ENCODE results near the gene MSANTD1.

The MSANTD1 gene

DNA sequence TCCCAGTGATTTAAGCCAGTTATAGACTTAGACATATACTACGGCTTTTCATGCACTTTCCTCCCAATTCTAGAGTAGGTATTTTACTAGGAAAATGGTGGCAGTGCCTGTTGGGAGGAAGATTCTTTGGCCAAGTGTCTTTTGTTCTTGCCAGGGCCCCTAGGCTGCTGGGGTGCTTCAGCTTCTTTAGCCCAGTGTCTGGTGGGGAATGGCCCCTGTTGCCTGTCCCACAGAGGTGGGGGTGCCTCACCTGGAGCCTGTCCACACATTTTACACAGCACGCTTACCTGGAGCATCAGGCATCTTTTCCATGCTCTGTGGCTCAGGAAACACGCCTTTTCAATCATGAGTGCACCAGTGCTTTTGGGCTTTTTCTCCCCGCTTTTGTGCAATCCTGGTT lies 33.2 kb upstream of the MSANTD1 start:
- no peak for DNase-seq (ENCODE audit: low read depth)
- TF ChIP-seq, protein P1, sequence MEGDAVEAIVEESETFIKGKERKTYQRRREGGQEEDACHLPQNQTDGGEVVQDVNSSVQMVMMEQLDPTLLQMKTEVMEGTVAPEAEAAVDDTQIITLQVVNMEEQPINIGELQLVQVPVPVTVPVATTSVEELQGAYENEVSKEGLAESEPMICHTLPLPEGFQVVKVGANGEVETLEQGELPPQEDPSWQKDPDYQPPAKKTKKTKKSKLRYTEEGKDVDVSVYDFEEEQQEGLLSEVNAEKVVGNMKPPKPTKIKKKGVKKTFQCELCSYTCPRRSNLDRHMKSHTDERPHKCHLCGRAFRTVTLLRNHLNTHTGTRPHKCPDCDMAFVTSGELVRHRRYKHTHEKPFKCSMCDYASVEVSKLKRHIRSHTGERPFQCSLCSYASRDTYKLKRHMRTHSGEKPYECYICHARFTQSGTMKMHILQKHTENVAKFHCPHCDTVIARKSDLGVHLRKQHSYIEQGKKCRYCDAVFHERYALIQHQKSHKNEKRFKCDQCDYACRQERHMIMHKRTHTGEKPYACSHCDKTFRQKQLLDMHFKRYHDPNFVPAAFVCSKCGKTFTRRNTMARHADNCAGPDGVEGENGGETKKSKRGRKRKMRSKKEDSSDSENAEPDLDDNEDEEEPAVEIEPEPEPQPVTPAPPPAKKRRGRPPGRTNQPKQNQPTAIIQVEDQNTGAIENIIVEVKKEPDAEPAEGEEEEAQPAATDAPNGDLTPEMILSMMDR (conservative IDR thresholded peaks at IDR 0.05; ENCODE audit: control insufficient read depth, insufficient read depth, low read depth, low read length), result no peak
- no peak overlapping the region for H3K4me3 ChIP-seq (ENCODE audit: control insufficient read depth, low read depth, low read length)

DNA sequence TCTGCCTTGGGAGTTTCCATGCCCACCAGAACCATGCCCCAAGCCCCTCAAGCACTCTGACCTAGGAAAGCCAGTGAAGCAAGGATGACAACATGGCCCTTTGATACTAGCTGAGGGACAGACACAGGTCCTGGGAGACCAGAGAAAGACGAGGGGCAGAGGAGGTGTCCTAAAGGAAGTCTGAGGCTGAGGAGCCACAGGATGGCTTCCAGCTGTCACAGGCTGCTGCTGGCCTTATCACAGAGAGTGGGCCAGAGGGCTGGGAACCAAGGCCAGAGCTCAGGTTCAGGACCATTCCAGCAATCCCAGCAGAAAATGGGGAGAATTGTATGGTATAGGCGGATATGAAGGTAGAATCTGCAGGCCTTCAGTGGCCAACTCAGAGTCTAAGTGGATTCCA lies 31.7 kb upstream of the MSANTD1 start:
- DNase-seq (ENCODE audit: low read depth), result no peak
- H3K4me3 ChIP-seq (ENCODE audit: control insufficient read depth, low read depth, low read length), result no peak overlapping the region
- TF ChIP-seq, protein P1 (conservative IDR thresholded peaks at IDR 0.05; ENCODE audit: control insufficient read depth, insufficient read depth, low read depth, low read length), result no peak

DNA sequence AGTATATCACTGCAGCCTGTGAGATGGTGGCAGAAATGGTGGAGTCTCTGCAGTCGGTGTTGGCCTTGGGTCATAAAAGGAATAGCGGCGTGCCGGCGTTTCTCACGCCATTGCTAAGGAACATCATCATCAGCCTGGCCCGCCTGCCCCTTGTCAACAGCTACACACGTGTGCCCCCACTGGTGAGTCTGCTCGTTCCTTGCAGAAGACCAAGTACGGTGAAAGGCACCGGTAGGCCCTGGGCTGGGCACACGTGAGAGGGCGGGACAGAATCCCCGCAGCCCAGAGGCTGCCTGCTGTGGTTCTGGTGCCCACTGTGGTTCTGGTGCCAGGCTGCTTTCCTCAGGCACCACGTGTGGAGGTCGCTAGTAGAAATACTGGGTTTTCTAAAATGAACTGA lies 31.2 kb upstream of the MSANTD1 start:
- TF ChIP-seq, protein P1 (conservative IDR thresholded peaks at IDR 0.05; ENCODE audit: control insufficient read depth, insufficient read depth, low read depth, low read length), result no peak
- H3K4me3 ChIP-seq (ENCODE audit: control insufficient read depth, low read depth, low read length), result no peak overlapping the region
- DNase-seq (ENCODE audit: low read depth), result no peak

DNA sequence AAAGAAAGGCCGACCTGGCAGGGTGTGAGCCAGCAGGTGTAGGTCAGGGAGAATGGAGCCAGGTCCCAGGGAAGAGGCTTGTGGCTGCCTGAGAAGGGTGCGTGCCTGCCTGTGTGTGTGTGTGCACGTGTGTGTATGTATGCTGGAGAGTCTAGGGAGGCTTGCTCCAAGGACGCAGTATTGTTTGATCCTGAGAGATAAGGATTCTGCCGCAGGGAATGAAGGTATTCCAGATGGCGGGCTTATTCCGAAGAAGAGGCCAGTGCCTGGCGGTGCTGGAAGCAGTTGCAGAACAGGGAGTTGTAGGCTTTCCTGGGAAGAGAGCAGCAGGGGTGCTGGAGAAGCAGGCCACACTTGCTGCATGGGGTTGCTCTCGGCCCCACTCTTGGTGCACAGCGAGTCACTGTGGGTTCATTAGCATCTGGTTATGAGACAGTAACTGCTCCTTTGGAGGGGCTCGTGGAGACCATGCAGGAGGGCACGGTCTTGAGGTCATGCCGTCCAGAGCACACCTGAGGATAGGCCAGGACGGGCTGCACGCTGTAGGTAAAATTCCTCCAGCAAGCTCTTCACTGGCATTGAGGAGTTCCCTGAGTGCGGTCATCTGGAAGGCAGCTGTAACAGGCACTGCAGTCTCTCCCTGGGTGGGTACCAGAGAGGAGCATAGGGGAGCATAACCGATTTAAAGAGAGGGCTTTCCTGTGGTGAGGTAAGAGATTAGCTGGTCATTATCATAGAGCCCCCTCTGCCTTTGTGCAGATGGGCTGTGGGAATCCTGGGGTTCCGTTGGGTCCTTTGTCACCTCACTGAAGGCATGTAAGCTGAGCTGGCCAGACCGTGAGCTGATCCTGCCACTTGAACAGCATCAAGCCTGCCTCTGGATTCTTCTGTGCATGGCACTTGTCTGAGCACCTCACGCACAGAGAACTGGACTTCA lies 29.9 kb upstream of the MSANTD1 start:
- no peak overlapping the region for H3K4me3 ChIP-seq (ENCODE audit: control insufficient read depth, low read depth, low read length)
- TF ChIP-seq, protein P1 (conservative IDR thresholded peaks at IDR 0.05; ENCODE audit: control insufficient read depth, insufficient read depth, low read depth, low read length), result no peak

DNA sequence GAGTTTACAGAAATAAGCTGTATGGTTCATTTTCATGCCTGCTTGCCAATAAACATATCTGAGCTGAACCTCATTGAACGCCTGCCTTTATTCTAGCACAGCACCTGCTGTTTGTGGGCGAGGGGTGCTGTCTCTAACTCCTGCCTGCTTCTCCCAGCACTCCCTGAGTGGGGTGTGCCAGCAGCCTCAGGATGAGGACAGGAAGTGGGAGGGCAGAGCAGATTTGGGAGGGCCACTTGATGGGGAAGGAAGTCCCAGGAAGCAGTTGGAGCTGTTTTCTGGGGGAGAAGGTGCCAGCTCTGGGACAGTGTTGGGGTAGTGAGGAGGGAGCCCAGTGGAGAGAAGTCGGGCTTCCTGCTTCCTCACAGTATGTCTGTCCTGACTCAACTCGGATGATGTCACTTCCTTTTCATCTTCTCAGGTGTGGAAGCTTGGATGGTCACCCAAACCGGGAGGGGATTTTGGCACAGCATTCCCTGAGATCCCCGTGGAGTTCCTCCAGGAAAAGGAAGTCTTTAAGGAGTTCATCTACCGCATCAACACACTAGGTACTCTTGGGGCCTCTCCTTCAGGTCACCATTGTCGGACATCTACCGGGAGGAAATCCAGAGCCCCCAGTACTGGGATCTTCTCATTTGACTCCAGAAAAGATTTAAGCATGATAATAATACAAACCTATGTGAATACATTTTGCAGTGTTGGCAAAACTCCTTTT lies 29.0 kb upstream of the MSANTD1 start:
- TF ChIP-seq, protein P1 (conservative IDR thresholded peaks at IDR 0.05; ENCODE audit: control insufficient read depth, insufficient read depth, low read depth, low read length), result no peak
- no peak overlapping the region for H3K4me3 ChIP-seq (ENCODE audit: control insufficient read depth, low read depth, low read length)
- no peak for DNase-seq (ENCODE audit: low read depth)

More for the DNA sequence above, 29.9 kb upstream of the MSANTD1 start:
- DNase-seq (ENCODE audit: low read depth), result no peak

DNA sequence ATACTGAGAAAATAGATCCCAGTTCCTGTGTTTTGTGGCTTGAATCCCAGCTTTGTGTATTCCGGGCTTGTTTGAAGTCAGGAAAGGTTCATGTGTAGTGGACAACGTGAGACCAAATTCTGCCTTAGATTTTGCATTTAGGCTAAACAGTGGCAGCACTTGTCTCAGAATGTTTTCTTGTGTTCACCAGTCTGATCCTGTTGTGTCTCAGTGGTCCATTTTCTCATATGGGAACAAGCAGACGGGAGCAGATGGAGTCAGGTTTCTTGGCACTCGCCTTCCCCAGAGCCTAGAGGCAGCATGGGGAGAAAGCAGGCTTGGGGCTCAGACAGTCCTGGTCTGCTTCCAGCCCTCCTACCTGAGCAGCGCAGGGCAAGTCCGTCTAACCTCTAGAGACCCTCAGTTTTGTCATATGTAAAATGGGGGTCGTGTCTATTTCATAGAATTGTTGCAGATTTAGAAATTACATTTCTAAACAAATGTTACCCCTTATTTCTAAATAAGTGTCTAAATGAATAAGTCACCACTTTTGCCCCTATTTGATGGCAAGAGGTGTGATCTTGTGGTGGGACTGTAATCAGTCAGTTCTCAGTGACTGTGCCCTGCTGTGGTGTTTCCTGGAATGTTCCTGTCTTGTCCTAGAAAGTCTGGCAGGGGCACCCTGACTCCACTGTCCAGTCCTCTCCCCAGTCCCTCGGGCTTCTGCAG lies 28.3 kb upstream of the MSANTD1 start:
- TF ChIP-seq, protein P1 (conservative IDR thresholded peaks at IDR 0.05; ENCODE audit: control insufficient read depth, insufficient read depth, low read depth, low read length), result no peak
- H3K4me3 ChIP-seq (ENCODE audit: control insufficient read depth, low read depth, low read length), result no peak overlapping the region
- DNase-seq (ENCODE audit: low read depth), result no peak

Data from fibroblast of mammary gland (primary cell).